Measurements from ENCODE around the gene TUBA4A.

The TUBA4A gene

DNA sequence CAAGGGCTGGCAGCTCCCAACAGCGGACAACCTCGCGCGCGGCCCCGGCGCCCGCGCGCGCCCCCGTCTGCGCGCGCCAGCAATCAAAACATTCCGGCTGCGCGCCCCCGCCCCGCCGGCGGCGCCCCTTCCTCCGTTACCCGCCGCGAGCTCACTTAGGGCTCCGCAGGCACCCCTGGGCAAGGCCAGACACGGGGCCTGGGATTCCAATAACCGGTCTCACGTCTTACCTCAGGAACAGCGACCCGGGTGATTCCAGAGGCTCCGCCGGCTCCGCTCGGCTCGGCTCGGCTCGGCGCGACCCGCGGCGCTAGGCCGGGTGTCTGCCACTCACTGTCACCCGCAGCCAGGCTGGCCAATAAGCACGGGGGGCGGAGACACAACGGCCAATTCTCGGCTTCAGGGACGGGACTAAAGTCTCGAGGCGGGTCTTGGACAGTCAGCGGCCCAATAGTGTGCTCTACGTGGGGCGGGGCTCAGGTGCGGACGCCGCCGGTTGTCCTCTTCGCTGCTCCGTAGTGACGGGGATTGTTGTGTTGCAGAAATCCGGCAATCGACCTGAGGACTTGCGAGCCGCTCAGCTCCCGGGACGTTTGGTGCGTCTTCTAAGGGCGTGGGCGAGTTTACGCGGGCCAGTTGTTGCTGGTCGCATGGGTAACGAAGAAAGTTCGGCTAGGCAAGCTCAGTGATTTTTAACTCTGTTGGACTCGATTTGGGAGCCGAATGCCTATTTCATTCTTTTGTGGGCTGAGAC is 24.2 kb downstream of the TUBA4A start, which contains the start of the genes ANKZF1 and ATG9A:
ANKZF1 (plus strand) TSS at position 502 of the 754 bp plus-strand sequence. CDS start 452 bp downstream, outside the sequence.
ATG9A (minus strand) TSS at position 332 of the 754 bp plus-strand sequence. CDS start 1,612 bp downstream, outside the sequence.
- DNase-seq, result peak; percentile 98

DNA sequence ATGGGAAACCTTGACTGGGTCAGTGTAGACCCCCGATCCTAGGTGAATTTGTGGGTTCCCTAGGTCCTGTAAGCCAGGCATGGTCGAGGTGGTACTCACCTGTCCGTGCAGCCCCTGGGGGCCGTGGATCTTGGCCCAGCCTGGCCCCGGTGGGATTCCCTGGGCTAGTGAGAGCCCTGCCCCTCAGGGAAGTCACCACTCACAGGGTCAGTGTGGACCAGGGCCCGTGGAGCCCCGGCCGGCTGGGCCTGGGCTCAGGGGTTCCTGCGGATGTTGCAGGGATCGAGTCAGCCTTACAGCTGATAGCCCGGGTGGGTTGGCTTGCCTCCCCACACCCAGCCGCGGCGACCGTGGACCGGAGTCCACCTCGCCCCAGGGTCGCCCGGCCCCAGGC is 24.8 kb downstream of the TUBA4A start:
- DNase-seq, result no peak

DNA sequence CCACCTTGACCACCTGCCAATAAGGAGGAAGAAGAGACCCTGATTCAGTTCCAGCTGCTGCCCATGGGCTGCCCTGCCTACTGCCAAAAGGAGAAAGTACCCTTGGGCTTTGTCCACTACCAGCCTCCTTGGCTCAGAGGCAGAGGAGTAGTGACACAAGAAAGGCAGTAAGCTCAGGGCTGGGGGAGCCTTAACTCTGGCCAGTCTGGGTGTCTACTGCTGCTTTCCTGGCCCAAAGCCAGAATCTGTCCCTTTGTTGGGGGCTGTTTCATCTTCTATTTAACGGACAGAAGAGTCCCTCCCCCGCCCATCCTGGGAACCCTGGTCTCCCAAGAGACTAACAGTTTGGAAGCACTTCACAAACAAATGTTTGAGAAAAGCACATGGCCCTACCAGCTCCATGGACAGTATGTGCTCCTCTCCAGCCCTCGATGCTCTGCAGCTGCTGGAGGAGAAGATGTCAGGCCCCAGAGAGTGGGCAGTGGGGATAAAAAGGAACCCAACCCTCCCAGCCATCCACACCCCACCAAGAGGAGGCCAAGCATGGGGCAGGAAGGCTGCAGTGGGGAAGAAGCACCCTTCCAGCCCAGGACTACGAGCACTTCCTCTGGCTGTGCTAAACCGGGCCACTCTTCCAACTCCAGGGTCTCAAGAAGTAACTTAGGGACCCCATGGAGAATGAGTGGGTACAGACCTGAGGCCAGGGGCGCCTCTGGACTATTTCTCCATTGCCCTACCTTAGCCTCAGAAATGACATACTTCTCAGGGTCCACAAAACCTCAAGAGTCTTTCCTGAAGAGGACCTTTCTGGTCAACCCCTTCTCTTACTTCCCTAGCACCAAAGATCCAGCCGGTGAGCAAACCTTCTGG is 25.4 kb downstream of the TUBA4A start:
- no peak for DNase-seq

DNA sequence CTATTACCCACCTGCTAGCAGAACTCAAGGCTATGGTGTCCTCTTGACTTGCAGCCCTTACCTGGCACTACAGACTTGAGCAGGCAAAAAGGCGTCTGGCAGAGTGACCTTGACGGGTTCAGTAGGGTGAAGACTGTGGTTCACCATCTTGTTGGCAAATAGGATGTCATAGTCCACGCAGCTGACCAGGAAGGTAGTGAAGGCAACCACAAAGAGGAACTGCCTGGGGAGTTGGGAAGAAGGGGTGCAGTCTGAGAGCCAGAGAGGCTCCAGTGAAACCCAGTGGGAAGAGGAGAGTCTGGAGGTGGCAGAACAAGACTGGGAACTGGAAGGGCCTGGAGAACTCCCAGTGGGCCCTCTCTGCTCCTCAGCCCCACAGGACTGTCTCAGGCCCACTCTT is 28.4 kb downstream of the TUBA4A start:
- DNase-seq, result no peak

DNA sequence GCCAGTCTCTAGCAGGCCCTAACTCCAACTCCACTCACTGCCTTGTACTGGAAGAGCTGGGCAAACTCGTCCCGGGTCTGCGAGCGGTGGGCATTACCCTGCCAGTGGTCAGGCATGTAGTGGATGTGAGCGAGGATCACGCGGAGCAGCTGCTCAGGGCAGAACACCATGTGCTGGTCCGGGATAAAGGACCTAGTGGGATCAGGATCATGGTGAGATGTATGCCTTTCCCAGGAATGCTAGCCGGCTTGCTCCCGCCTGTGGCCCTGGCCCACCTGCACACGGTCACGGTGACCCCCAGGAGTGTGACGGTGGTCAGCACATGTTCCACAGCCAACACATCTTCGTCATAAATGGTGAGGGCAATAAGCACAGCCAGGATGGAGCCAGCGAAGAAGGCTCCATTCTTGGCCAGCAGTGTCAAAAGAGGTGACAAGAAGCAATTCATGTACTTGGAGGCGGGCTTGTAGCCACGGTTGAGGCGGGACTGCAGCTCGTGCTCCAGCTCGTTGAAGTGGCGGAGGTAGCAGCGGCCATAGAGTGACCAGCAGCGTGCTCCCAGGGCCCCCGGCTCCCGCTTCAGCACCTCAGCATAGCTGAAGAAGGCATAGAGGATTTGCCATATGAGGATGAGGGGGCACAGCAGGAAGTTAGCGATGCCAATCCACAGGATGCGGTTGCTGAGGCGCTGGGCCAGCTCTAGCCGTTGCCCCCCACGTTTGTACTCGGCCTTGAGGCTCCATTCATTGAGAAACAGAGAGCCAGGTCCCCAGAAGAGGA is 29.7 kb downstream of the TUBA4A start:
- no peak for DNase-seq

DNA sequence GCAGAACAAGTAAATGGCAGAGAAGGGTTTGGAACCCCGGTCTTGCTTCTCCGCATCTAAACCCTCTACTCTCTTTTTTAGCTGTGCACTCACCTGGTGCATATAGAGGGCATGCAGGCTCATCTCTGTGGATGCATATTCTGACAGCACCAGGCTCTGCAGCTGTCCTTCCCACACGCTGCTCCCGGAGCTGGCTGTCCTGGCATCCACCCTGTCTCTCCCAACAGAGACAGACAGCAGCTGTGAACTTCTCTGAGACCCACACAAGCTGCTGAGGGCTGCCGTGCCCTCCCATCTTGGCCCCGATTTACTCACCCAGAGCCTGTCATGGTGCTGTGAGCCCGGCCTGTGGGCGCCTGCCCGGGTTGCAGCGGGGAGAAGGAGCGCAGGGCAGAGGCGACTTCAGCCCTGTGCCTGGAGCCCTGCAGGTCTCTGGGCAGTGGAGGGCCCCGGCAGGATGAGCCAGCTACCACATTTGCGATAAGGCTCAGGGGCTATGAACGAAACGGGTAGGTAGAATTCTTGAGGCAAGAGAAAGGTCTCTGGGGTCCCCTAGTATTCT is 31.7 kb downstream of the TUBA4A start:
- no peak for DNase-seq

DNA sequence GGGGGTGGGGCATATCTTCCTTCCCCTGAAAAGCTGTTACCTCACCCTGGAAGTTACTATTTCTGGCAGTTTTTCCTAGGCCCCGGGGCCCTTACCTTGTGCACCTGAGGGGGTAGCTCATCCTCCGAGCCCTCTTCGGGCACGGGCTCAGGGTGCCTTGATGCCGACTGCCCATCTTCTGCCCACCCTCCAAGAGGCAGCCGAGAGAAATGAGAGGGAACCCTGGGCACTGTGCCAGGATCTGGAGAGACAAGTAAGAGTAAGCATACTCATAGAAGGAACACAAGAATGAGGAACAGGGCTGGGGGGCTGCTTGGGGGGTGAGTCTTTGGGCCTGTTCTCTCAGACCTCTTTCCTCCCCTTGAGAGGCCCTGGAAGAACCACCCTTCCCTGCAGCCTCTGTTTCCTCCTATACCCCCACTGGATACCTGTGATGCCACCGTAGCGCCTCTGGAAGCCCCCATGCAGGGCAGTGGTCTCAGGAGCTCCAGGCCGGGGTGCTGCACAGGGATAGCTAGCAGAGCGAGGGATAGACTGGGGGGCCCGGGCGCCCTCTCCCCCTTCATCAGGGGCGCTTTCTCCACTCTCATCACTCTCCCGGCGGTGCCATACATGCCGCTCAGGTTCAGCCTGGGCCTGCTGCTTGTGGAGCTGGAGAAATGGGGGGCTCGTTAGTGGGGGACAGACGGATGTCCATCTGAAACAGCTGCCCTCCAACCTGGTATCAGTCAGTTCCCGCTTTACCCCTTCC is 32.9 kb downstream of the TUBA4A start:
- DNase-seq, result no peak

DNA sequence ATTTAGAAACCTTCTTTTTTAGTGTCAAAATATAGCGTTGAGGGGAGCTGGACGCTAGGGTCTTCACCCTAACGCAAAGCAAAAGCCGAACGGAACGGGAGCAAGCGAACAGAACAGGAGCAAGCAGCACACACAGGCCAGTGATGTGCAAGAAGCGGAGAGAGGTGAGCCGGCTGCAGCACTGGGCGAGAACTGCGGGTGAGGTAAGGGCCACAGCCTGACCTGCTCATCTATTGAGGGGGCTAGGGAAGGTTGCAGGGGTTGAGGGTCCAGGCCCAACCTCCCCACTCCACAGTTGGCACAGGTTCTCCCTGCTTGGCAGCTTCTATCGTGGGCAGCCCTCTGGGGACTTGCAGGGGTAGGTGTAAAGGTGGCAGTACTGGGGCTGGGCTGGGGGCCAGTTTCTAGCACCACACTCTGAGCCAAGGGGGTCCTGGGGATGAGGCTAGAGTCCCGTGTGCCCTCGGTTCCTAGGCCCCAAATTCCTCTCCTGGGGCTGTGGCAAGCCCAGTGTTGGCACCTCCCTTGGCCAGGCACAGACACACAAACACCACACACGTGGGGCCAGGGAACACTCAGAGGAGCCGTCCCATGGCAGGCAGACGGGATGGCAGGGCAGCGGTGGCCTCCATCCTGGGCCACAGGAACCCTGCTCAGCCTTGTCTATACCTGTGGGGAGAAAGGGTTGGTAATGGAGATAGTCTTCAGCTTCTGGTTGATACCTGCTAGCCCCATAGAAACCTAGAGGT is 33.8 kb downstream of the TUBA4A start:
- no peak for DNase-seq

DNA sequence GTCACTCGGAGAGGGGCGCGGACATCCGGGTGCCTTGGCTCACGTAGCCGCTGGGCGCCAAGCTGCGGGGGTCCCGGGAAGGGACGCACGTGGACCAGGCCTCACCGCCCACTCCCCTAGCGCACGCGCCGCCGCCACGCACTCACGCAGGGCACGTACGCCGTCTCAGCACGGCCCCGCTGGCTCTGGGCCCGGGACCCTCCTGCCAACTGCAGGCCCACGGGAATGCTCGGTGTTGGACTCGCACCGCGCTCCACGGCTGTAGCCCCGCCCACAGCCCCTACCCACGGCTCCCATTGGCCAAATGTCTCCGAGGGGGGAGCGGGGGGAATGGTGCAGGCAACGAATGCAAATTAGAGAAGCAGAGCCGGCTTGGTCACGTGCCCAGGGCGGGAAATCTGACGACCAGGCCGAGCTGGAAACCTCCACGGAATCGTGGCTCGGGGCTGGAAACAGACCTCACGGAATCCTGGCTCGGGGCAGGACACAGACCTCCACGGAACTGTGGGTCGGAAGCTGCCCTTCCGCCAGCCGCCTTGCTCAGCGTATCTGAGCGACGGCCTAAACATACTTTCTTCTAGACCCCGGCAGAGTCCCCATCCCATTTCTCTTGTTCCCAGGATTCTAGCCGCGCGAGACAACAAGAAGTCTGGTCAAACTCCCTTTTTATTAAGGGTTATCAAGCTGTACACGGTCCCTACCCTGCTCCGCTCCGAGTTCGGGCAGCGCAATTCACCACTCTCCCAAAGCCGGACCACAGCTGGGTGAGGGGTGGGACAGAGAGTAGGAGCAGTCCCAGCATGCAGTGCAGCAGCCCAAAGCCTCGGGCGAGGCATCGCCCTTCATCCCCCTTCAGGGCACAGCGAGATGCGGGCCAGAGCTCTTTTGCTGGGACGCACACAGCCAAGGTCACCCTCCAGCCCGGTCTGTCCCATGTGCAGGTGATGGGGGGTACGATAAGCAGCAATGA is 34.7 kb downstream of the TUBA4A start, which contains the start of gene ABCB6:
ABCB6 (minus strand) TSS at position 227 of the 970 bp plus-strand sequence. CDS start 285 bp downstream, outside the sequence.
- peak; percentile 89 for DNase-seq

DNA sequence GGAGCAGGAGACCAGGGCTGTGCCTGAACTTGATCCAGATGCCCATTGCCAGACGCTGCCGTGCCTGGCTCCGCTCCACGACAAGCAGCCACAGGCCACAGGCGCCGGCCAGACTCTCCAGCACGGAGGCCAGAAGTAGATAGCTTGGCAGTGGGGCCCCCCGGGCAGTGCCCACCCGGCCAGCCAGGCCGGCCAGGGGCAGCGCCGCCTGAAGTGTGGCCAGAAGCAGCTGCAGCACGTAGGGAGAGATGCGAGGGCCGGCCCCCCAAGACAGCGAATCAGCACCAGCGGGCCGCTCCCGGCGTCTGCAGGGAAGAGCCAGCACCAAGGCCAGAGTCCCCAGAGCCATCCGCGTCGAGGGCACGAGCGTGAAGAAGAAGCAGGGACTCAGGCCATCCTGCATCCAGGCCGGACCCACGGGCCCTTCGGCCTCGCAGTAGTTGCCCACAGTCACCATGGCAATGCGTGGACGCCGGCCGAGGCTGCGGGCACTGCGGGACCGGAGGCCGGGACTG is 35.4 kb downstream of the TUBA4A start:
- DNase-seq, result peak; percentile 69

DNA sequence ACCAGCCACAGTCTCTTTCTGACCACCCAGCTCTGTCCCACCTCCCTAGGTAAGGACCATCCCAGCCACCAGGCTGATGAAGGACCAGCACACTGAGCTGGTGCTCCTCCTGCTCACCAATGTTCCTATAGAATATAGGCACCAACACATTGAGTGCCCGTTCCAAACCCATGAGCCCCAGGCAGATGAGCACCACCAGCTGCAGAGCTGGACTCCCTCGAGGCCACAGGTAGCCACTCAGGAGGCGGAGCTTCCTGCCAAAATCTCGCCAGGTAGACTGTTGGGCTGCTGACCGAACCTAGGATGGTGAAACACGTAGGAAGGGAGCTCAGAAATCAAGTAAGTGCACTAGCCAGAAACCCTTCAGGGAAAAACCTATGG is 37.2 kb downstream of the TUBA4A start:
- DNase-seq, result no peak

DNA sequence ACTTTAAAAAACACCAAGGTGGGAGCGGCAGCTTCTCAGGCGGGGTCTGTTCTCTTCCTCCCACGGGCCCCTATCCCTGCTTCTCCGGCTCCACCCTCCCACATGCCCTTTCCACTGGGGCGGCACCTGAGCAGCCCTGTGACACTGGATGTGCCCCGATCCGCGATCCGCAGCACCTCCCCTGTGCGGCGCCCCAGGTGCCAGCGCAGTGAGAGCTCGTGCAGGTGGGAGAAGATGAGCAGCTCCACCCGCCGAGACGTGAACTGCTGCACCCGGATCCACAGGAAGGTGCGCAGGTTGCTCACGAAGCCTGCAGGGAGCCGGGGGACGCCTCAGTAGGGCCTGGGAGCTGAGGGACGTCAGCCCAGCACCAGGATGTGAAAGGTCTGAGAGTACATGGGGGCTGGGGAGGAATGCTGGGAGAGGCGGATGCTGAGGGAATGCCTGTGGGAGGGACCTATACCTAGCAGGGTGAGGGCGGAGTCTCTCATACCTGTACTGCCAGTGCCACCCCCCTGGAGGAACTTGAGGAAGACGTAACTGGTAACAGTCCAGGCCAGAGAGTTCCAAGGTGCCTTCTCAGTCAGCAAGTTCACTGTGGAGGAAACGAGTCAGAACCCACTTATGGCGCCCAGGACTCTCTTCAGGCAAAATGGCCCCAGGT is 37.7 kb downstream of the TUBA4A start:
- DNase-seq, result no peak

DNA sequence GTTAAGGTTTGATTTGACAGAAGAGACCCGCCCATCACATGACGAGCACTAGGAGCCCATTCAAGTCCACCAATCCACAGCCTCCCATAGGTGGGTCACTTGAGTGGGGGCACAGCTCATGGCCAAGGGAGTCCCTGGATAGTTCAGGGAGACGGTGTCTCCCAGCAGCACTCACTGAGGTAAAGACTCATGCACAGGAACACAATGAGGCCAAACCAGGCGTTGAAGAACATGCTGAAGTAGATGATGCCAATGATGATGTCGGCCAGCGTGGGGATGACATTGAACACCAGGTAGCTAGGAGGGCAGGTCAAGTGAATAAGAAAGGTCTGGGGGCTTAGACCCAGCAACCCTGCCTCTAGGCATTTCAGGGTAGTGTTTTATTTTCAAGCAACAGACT is 38.9 kb downstream of the TUBA4A start:
- DNase-seq, result no peak

DNA sequence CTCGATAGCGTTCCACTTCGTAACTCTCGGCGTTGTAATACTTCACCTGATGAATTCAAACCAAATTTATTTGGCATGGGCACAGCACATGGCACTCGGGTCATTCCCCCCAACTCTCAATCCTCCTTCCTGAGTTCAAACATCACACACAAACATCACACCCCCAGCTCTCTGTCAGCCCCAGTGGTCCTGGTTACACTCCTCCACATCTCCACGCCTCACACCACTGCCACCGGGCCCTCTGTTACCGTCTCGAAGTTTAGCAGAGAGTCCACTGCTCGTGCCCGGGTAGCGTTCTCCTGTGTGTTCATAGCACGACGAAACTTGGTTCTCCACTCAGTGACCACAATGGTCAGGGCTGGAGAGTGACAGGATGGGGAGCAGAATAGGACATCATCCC is 39.6 kb downstream of the TUBA4A start:
- DNase-seq, result no peak

DNA sequence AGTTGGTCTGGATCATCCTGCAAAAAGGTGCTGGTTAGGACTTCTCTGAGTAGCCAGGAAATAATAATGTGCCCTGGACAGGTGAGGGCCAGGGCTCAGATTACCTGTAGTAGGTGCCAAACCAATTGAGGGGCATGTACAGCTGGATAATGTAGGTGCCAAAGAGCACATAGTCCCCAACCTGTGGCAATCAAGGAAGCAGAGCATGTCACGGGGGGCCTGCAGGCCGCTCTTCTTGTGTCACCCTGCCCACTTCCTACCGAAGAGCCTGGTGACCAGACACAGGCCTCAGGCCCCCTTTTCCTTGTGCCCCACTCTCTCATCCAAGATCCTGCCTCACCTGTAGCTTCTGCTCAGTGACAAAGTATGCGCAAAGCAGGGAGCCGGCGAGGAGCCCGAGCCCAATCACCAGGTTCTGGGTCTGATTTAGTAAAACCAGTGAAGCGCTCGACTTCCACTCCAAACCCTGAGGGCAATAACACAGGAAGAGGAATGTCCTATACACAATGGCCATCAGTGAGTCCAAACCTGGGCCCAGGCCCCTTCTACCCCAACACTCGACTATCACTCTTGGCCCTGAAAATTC is 40.1 kb downstream of the TUBA4A start:
- no peak for DNase-seq

DNA sequence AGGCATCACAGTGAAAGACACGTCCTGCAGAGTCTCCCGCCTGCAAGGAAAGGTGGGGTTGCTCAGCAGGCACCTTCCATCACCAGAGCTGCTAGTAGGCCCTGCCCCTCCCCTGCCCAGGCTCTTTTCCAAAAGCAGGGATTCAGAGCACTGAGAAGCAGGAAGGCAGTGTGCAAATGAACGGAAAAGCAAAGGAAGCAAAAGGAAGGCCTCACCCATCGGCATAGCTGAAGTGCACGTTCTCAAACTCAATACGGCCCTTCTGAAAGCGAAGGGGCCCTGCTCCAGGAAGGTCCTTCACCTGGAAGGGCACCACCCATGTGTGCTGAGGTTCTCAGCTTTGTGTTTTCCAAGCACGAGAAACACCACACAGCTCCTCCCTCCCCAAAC is 40.7 kb downstream of the TUBA4A start:
- DNase-seq, result no peak

DNA sequence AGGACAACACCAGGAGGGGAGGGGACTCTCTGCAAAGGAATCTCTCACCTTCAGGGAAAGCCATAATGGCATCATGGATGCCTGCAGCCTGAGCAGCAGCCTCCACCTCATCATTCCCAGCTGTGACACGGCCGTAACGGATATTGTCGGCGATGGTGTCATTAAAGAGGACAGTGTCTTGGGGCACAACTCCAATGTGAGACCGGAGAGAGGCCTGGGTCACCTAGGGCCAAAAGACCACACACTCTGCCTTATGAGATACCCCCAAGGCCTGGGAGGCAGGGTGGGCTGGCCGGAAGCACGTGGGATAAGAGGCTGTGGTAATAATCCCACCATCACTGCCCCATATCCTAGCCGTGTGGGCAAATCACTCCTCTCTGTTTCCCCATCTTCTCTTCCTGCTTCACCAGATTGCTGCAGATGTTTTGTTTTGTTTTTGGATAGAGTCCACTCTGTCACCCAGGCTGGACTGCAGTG is 42.8 kb downstream of the TUBA4A start:
- DNase-seq, result no peak

DNA sequence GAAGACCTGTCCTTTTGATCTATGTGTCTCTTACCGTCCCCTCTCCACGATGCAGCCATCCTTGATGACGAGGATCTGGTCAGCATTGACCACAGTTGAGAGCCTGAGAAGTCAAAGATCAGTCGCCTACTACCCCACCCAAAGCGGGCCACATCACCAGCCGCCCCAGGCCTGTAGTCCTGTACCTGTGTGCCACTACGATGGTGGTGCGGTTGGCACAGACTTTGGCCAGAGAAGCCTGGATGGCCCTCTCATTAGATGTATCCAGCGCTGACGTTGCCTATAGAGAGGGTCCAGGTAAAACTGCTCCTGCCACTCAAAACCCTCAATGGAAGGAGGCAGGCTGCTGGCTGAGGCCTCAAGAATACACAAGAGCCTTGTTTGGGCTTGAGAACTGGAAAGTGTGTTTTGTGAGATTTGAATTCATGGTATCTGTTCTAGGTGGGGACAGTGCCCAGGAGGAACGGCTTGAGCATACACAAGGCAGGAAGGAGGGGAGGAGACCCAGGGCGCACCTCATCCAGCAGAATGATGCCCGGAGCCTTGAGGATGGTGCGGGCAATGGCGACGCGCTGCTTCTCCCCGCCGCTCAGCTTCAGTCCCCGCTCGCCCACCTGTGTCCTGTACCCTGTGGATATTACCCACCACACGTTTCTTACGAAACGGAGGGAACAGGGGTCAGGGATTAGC is 43.4 kb downstream of the TUBA4A start:
- no peak for DNase-seq
